Neural progenitor cell (in vitro differentiated cells): ENCODE data around the gene TXN. TPM values are rescaled to one million over a fixed set of nuclear protein-coding genes. Genes with fewer than 3 reads are reported as not detected.

Experiments
- DNase-seq: peaks from one replicate; pipeline ENCODE4 v3.0.0-alpha.2; 2016; ENCODE audit warnings: low spot score
- H2AFZ ChIP-seq: fragments of 200-600 bp; sonication (generic); replicated peaks from 2 replicates; pipeline ENCODE4 v1.6.1; 2016; ENCODE audit warnings: antibody characterized with exemption
- H3F3A ChIP-seq: fragments of 200-600 bp; sonication (generic); 2 replicates; pipeline ENCODE4 v1.6.1; 2016; ENCODE audit warnings: antibody characterized with exemption, low read depth
- H3K27ac ChIP-seq: fragments of 200-600 bp; sonication (generic); 2 replicates; pipeline ENCODE4 v1.5.1; 2016; ENCODE audit warnings: mild to moderate bottlenecking
- H3K27me3 ChIP-seq: fragments of 200-600 bp; sonication (generic); 2 replicates; pipeline ENCODE4 v1.6.1; 2016; ENCODE audit warnings: mild to moderate bottlenecking, moderate library complexity
- H3K36me3 ChIP-seq: fragments of 200-600 bp; sonication (generic); 2 replicates; pipeline ENCODE4 v1.5.1; 2016
- H3K4me1 ChIP-seq: fragments of 200-600 bp; sonication (generic); 2 replicates; pipeline ENCODE4 v1.6.1; 2016; ENCODE audit warnings: mixed run types
- H3K4me2 ChIP-seq: fragments of 200-600 bp; sonication (generic); 2 replicates; pipeline ENCODE4 v1.6.1; 2016
- H3K4me3 ChIP-seq: fragments of 200-600 bp; sonication (generic); 2 replicates; pipeline ENCODE4 v1.5.1; 2016
- H3K79me2 ChIP-seq: fragments of 200-600 bp; sonication (generic); 2 replicates; pipeline ENCODE4 v1.6.1; 2016; ENCODE audit warnings: low read depth
- H3K9ac ChIP-seq: fragments of 200-600 bp; sonication (generic); 2 replicates; pipeline ENCODE4 v1.6.1; 2016
- H3K9me3 ChIP-seq: fragments of 200-600 bp; sonication (generic); 2 replicates; pipeline ENCODE4 v1.5.1; 2016; ENCODE audit warnings: low read depth
- H4K20me1 ChIP-seq: fragments of 200-600 bp; sonication (generic); 2 replicates; pipeline ENCODE4 v1.6.1; 2016; ENCODE audit warnings: low read depth
- H3K27ac Mint-ChIP-seq: 3 replicates; pipeline ENCODE4 v1.8.0; 2021; ENCODE audit warnings: mixed read lengths
- H3K27me3 Mint-ChIP-seq: 2 replicates; pipeline ENCODE4 v1.8.0; 2022; ENCODE audit warnings: low read depth, mild to moderate bottlenecking, inconsistent platforms, moderate library complexity, mixed read lengths; ENCODE audit not compliant: insufficient read depth
- H3K36me3 Mint-ChIP-seq: 3 replicates; pipeline ENCODE4 v1.8.0; 2021; ENCODE audit warnings: mixed read lengths
- H3K4me1 Mint-ChIP-seq: 3 replicates; pipeline ENCODE4 v1.8.0; 2021; ENCODE audit warnings: mixed read lengths
- H3K4me3 Mint-ChIP-seq: 3 replicates; pipeline ENCODE4 v1.8.0; 2021; ENCODE audit warnings: mild to moderate bottlenecking, moderate library complexity, mixed read lengths
- H3K9me3 Mint-ChIP-seq: 3 replicates; pipeline ENCODE4 v1.8.0; 2020; ENCODE audit warnings: mixed read lengths
- EZH2 ChIP-seq: fragments of 200-600 bp; sonication (generic); IDR thresholded peaks from 2 replicates; pipeline ENCODE4 v1.6.1; 2017; ENCODE audit warnings: antibody characterized with exemption, mild to moderate bottlenecking, moderate library complexity
- EZH2phosphoT487 ChIP-seq: fragments of 200-600 bp; sonication (generic); IDR thresholded peaks from 2 replicates; pipeline ENCODE4 v1.6.1; 2017; ENCODE audit warnings: antibody characterized with exemption
- total RNA-seq: library from RNA; depleted of rRNA; stranded (reverse); fragments of >200 nt; gene quantifications from 2 replicates; pipeline ENCODE4 v1.2.3, GENCODE V29; 2015; ENCODE audit warnings: low replicate concordance
- TF ChIP-seq, protein P1 (sequence below): fragments of 200-600 bp; sonication (generic); IDR thresholded peaks from 2 replicates; pipeline ENCODE4 v1.5.1; 2017; ENCODE audit warnings: antibody characterized with exemption, mild to moderate bottlenecking

The TXN gene
- total RNA-seq, 1 donor from 2014 or later = 252 TPM

DNA sequence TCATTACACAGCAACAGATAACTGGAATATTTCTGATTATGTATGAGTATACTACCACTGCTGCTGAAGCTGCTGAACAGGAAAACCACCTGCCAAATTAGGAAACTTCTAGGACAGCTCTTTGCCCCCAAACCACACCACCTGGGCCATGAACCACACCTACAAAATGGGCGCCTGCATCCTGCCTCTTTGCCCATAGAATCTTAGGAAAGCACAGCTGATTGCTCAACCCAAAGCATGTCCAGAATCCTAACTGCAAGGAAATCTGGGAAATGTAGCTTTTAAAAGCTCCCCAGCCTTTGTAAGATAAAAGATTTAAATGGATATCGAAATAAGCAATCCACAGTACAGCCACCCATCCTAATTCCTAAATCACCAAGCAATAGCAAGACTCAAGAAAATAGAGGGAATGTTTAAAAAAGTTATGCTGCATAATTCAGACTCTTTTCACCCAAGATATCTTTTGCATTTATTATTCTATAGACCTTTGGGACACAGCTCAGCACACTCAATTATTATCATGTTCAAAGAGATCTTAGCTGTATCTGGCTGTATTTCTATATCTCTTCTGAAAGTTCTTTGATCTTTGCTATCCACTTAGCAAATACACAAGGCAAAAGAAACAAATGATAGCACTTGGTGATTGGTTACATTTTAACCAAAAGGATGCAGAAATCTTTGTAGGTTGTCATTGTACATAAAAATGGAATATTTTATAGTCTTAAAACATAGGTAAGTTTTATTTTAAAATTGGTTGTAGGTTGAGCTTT, 41.5 kb downstream of the TXN start:
- H3F3A ChIP-seq = no peaks in the 10 kb centered on the region
- no peaks in the 10 kb centered on the region for H3K36me3 Mint-ChIP-seq
- no peak overlapping the region for H3K4me3 Mint-ChIP-seq
- no peak for DNase-seq
- H3K4me1 ChIP-seq = no peaks in the 10 kb centered on the region
- H3K27me3 ChIP-seq = no peaks in the 10 kb centered on the region
- H2AFZ ChIP-seq = no peak overlapping the region
- H3K27me3 Mint-ChIP-seq = peaks cover 2% of the 10 kb centered on the region
- no peaks in the 10 kb centered on the region for H3K9me3 ChIP-seq
- no peaks in the 10 kb centered on the region for H3K36me3 ChIP-seq
- H3K27ac ChIP-seq = no peak overlapping the region
- peaks cover 3% of the 10 kb centered on the region for H3K9me3 Mint-ChIP-seq
- H3K9ac ChIP-seq = no peak overlapping the region
- no peak overlapping the region for H3K27ac Mint-ChIP-seq
- H4K20me1 ChIP-seq = no peaks in the 10 kb centered on the region
- no peaks in the 10 kb centered on the region for H3K79me2 ChIP-seq
- H3K4me2 ChIP-seq = no peak overlapping the region
- no peak overlapping the region for H3K4me3 ChIP-seq
- H3K4me1 Mint-ChIP-seq = no peaks in the 10 kb centered on the region
- no peak for TF ChIP-seq EZH2phosphoT487
- TF ChIP-seq, protein P1, sequence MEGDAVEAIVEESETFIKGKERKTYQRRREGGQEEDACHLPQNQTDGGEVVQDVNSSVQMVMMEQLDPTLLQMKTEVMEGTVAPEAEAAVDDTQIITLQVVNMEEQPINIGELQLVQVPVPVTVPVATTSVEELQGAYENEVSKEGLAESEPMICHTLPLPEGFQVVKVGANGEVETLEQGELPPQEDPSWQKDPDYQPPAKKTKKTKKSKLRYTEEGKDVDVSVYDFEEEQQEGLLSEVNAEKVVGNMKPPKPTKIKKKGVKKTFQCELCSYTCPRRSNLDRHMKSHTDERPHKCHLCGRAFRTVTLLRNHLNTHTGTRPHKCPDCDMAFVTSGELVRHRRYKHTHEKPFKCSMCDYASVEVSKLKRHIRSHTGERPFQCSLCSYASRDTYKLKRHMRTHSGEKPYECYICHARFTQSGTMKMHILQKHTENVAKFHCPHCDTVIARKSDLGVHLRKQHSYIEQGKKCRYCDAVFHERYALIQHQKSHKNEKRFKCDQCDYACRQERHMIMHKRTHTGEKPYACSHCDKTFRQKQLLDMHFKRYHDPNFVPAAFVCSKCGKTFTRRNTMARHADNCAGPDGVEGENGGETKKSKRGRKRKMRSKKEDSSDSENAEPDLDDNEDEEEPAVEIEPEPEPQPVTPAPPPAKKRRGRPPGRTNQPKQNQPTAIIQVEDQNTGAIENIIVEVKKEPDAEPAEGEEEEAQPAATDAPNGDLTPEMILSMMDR = no peak
- no peak for TF ChIP-seq EZH2

DNA sequence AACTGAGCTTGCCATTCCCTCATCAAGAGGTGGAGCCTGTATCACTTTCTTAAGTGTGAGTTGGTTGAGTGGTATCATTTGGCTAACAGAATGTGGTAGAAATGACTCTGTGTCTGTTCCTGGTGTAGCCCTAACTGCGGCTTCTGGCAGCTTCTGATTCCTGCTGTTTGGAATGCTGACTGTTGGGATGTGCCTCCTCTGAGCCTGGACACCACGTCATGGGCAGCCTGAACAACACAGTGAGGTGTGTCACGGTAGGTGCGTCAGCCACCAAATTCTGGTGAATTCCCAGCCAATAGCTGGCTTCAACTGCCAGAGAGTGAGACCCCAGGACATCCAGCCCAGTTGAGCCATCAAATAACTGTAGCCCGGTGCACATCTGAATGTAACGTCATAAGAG, 42.2 kb downstream of the TXN start:
- Mint-ChIP-seq H3K27me3 (peaks cover 2% of the 10 kb centered on the region), H3K9me3 (peaks cover 3% of the 10 kb centered on the region), H3K4me1 (no peaks in the 10 kb centered on the region), H3K4me3 (no peak overlapping the region), H3K36me3 (no peaks in the 10 kb centered on the region), H3K27ac (no peak overlapping the region)
- Histone ChIP-seq H3K9ac (no peak overlapping the region), H3K4me1 (no peaks in the 10 kb centered on the region), H3F3A (no peaks in the 10 kb centered on the region), H2AFZ (no peak overlapping the region), H3K27me3 (no peaks in the 10 kb centered on the region), H3K79me2 (no peaks in the 10 kb centered on the region), H3K4me3 (no peak overlapping the region), H3K4me2 (no peak overlapping the region), H3K9me3 (no peaks in the 10 kb centered on the region), H3K36me3 (no peaks in the 10 kb centered on the region), H4K20me1 (no peaks in the 10 kb centered on the region), H3K27ac (no peak overlapping the region)
- DNase-seq = no peak
- TF ChIP-seq, protein P1 = no peak

DNA sequence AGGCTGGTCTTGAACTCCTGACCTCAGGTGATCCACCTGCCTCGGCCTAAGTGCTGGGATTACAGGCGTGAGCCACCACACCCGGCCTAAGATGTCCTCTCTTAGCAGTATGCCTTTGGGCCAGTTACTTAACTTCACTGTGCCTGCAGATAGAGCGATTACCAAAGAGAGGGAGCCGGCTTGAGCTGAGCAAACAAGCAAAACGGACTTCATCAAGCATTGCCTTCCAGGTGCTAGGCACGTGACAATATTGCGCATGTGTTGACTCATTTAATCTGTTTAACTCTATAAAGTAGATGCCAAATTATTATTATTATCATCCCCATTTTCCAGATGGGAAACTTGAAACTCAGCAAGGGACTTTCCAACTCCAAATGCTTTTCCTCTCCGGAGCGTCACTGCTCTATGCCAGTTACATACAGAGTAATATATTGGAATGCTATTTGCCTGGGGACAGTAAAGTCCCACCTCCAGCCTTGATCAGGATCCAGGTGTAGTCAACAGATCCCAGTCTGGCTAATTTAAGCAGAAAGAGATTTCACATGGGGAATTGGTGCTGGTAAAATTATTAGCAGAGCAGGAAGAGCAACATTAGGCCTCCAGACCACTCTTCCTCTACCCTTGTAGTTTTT, 42.8 kb downstream of the TXN start:
- Histone ChIP-seq H3K4me1 (no peaks in the 10 kb centered on the region), H3K4me3 (no peak overlapping the region), H3K27ac (no peak overlapping the region), H3K9me3 (no peaks in the 10 kb centered on the region), H3K9ac (no peak overlapping the region), H3K4me2 (no peak overlapping the region), H3K27me3 (no peaks in the 10 kb centered on the region), H4K20me1 (no peaks in the 10 kb centered on the region), H3K36me3 (no peaks in the 10 kb centered on the region), H2AFZ (no peak overlapping the region), H3K79me2 (no peaks in the 10 kb centered on the region), H3F3A (no peaks in the 10 kb centered on the region)
- no peaks in the 10 kb centered on the region for H3K36me3 Mint-ChIP-seq
- DNase-seq = no peak
- no peaks in the 10 kb centered on the region for H3K4me1 Mint-ChIP-seq
- no peak overlapping the region for H3K4me3 Mint-ChIP-seq
- peaks cover 2% of the 10 kb centered on the region for H3K27me3 Mint-ChIP-seq
- TF ChIP-seq EZH2 (no peak), EZH2phosphoT487 (no peak)
- TF ChIP-seq, protein P1 = no peak
- peaks cover 3% of the 10 kb centered on the region for H3K9me3 Mint-ChIP-seq
- H3K27ac Mint-ChIP-seq = no peak overlapping the region
